PC-9 (cell line): ENCODE data around the gene SALL3. TPM values are rescaled to one million over a fixed set of nuclear protein-coding genes. Genes with fewer than 3 reads are reported as not detected.

ENCODE experiments used
- BruUV-seq: library from RNA; stranded (reverse); fragments of 400-500 nt; replicated peaks from 2 replicates; lab custom pipeline; 2021; lab: Mats Ljungman, UMichigan
- CTCF ChIA-PET: fragments of 300-600 bp; sonication (Branson Sonifier 250); formaldehyde crosslinking; loops from one replicate; lab custom pipeline; 2022; ENCODE audit warnings: antibody characterized with exemption; lab: Charles Lee
- POLR2A ChIA-PET: fragments of 300-600 bp; sonication (Branson Sonifier 250); formaldehyde crosslinking; loops from one replicate; lab custom pipeline; 2022; ENCODE audit warnings: antibody characterized with exemption; ENCODE audit not compliant: unreplicated experiment; lab: Charles Lee
- DNase-seq, 2 experiments: peaks; one replicate each; pipeline versions ENCODE4 v3.0.0 to v3.0.0-alpha.2; 2015 to 2022; ENCODE audit warnings: mixed read lengths in 1 of 2
- H2AFZ ChIP-seq: fragments of 200-600 bp; sonication (generic); 2 replicates; pipeline ENCODE4 v1.8.1; 2017; ENCODE audit warnings: antibody characterized with exemption
- H3F3A ChIP-seq: fragments of 200-600 bp; sonication (generic); 2 replicates; pipeline ENCODE4 v1.8.1; 2017; ENCODE audit warnings: antibody characterized with exemption, mild to moderate bottlenecking, low read depth; ENCODE audit not compliant: insufficient read depth
- H3K27ac ChIP-seq: fragments of 200-600 bp; sonication (generic); 2 replicates; pipeline ENCODE4 v1.6.1; 2016; ENCODE audit warnings: mixed run types
- H3K27me3 ChIP-seq: fragments of 200-600 bp; sonication (generic); 2 replicates; pipeline ENCODE4 v1.6.1; 2016; ENCODE audit warnings: low read depth, mixed run types; ENCODE audit not compliant: insufficient read depth
- H3K36me3 ChIP-seq: fragments of 200-600 bp; sonication (generic); 2 replicates; pipeline ENCODE4 v1.6.1; 2016; ENCODE audit warnings: low read depth, mixed run types
- H3K4me1 ChIP-seq: fragments of 200-600 bp; sonication (generic); replicated peaks from 2 replicates; pipeline ENCODE4 v1.6.1; 2016; ENCODE audit warnings: mixed run types; ENCODE audit not compliant: insufficient read depth
- H3K4me2 ChIP-seq: fragments of 200-600 bp; sonication (generic); 2 replicates; pipeline ENCODE4 v1.6.1; 2017; ENCODE audit warnings: mixed run types
- H3K4me3 ChIP-seq: fragments of 200-600 bp; sonication (generic); 2 replicates; pipeline ENCODE4 v1.6.1; 2016; ENCODE audit warnings: mixed run types
- H3K79me2 ChIP-seq: fragments of 200-600 bp; sonication (generic); 2 replicates; pipeline ENCODE4 v1.6.1; 2017; ENCODE audit warnings: low read depth, mixed run types
- H3K9me2 ChIP-seq: fragments of 200-600 bp; sonication (generic); 2 replicates; pipeline ENCODE4 v1.8.1; 2017; ENCODE audit warnings: mild to moderate bottlenecking; ENCODE audit not compliant: insufficient read depth
- H3K9me3 ChIP-seq: fragments of 200-600 bp; sonication (generic); 2 replicates; pipeline ENCODE4 v1.8.1; 2016; ENCODE audit warnings: low read depth; ENCODE audit not compliant: insufficient read depth
- H4K20me1 ChIP-seq: fragments of 200-600 bp; sonication (generic); 2 replicates; pipeline ENCODE4 v1.8.1; 2017; ENCODE audit not compliant: insufficient read depth
- EZH2 ChIP-seq: fragments of 200-600 bp; sonication (generic); IDR thresholded peaks from 2 replicates; pipeline ENCODE4 v1.8.0; 2017; ENCODE audit warnings: antibody characterized with exemption, low read depth
- intact Hi-C: fragments of 100-400 bp; cut with micrococcal nuclease; formaldehyde crosslinking; loops from one replicate; pipeline ENCODE4 v1.10.0; 2022; ENCODE audit not compliant: unreplicated experiment
- total RNA-seq: library from RNA; stranded (reverse); gene quantifications from 2 replicates; pipeline ENCODE4 v1.2.3, GENCODE V29; 2021
- TF ChIP-seq, protein P1 (sequence below): fragments of 200-600 bp; sonication (generic); conservative IDR thresholded peaks from 2 replicates; pipeline ENCODE4 v1.6.1; 2017; ENCODE audit warnings: mixed run types, antibody characterized with exemption, mild to moderate bottlenecking, moderate library complexity

The SALL3 gene
- total RNA-seq, 1 experiment from 2014 or later, result not detected

GRCh38 chr18:79030680-79031079, 51.1 kb downstream of the SALL3 start:
- Histone ChIP-seq H3K79me2 (no peaks in the 10 kb centered on the region), H3K27me3 (peaks cover 42% of the 10 kb centered on the region), H3K36me3 (no peaks in the 10 kb centered on the region), H3K4me2 (no peak overlapping the region), H3F3A (no peaks in the 10 kb centered on the region), H3K9me2 (no peaks in the 10 kb centered on the region), H3K9me3 (no peaks in the 10 kb centered on the region), H4K20me1 (no peaks in the 10 kb centered on the region), H3K27ac (no peak overlapping the region), H3K4me3 (no peak overlapping the region), H3K4me1 (no peaks in the 10 kb centered on the region), H2AFZ (no peak overlapping the region)
- intact Hi-C loops, result no loop called here
- BruUV-seq, result no TSS peak
- POLR2A ChIA-PET, result no interaction called here
- no peak for DNase-seq
- CTCF ChIA-PET, result no interaction called here
- TF ChIP-seq EZH2, result no peak

GRCh38 chr18:79042276-79042675, 62.7 kb downstream of the SALL3 start:
- DNase-seq, result no peak
- no peaks in the 10 kb centered on the region for H3K9me3 ChIP-seq
- no TSS peak for BruUV-seq
- no peaks in the 10 kb centered on the region for H3F3A ChIP-seq
- no peaks in the 10 kb centered on the region for H3K9me2 ChIP-seq
- CTCF ChIA-PET, result no interaction called here
- H2AFZ ChIP-seq, result no peak overlapping the region
- H3K4me1 ChIP-seq, result no peaks in the 10 kb centered on the region
- intact Hi-C loops, result no loop called here
- no peaks in the 10 kb centered on the region; the same call in 1 of the 2 replicates for H4K20me1 ChIP-seq
- peaks cover 34% of the 10 kb centered on the region for H3K27me3 ChIP-seq
- no peaks in the 10 kb centered on the region for H3K36me3 ChIP-seq
- no peak overlapping the region for H3K4me2 ChIP-seq
- no peak overlapping the region for H3K4me3 ChIP-seq
- H3K79me2 ChIP-seq, result no peaks in the 10 kb centered on the region
- TF ChIP-seq, protein P1, sequence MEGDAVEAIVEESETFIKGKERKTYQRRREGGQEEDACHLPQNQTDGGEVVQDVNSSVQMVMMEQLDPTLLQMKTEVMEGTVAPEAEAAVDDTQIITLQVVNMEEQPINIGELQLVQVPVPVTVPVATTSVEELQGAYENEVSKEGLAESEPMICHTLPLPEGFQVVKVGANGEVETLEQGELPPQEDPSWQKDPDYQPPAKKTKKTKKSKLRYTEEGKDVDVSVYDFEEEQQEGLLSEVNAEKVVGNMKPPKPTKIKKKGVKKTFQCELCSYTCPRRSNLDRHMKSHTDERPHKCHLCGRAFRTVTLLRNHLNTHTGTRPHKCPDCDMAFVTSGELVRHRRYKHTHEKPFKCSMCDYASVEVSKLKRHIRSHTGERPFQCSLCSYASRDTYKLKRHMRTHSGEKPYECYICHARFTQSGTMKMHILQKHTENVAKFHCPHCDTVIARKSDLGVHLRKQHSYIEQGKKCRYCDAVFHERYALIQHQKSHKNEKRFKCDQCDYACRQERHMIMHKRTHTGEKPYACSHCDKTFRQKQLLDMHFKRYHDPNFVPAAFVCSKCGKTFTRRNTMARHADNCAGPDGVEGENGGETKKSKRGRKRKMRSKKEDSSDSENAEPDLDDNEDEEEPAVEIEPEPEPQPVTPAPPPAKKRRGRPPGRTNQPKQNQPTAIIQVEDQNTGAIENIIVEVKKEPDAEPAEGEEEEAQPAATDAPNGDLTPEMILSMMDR, result no peak
- TF ChIP-seq EZH2, result no peak
- POLR2A ChIA-PET, result no interaction called here
- H3K27ac ChIP-seq, result no peak overlapping the region

- H3K4me2 ChIP-seq, result no peak overlapping the region
- DNase-seq, result no peak
- TF ChIP-seq EZH2, result no peak
- TF ChIP-seq, protein P1, result no peak
- no peaks in the 10 kb centered on the region for H3K9me3 ChIP-seq
- ChIA-PET POLR2A (no interaction called here), CTCF (no interaction called here)
- peaks cover 36% of the 10 kb centered on the region for H3K27me3 ChIP-seq
- no peaks in the 10 kb centered on the region for H3K79me2 ChIP-seq
- no peaks in the 10 kb centered on the region for H3K4me1 ChIP-seq
- H3F3A ChIP-seq, result no peaks in the 10 kb centered on the region
- no peak overlapping the region for H3K4me3 ChIP-seq
- H3K9me2 ChIP-seq, result no peaks in the 10 kb centered on the region
- no peaks in the 10 kb centered on the region; the same call in 1 of the 2 replicates for H4K20me1 ChIP-seq
- no peaks in the 10 kb centered on the region for H3K36me3 ChIP-seq
- BruUV-seq, result no TSS peak
- intact Hi-C loops, result no loop called here
- no peak overlapping the region for H3K27ac ChIP-seq
- H2AFZ ChIP-seq, result no peak overlapping the region
Measured at GRCh38 chr18:79043288-79043687, 63.7 kb downstream of the SALL3 start.

- H3F3A ChIP-seq, result no peaks in the 10 kb centered on the region
- H3K27me3 ChIP-seq, result peaks cover 45% of the 10 kb centered on the region
- no peaks in the 10 kb centered on the region for H3K4me1 ChIP-seq
- no peaks in the 10 kb centered on the region for H3K36me3 ChIP-seq
- BruUV-seq, result no TSS peak
- H3K79me2 ChIP-seq, result no peaks in the 10 kb centered on the region
- H3K4me3 ChIP-seq, result no peak overlapping the region
- POLR2A ChIA-PET, result no interaction called here
- no peak for TF ChIP-seq EZH2
- TF ChIP-seq, protein P1, result no peak
- no peak for DNase-seq
- H3K9me3 ChIP-seq, result no peaks in the 10 kb centered on the region
- intact Hi-C loops, result no loop called here
- H3K9me2 ChIP-seq, result no peaks in the 10 kb centered on the region
- no peak overlapping the region for H3K4me2 ChIP-seq
- no peak overlapping the region for H2AFZ ChIP-seq
- no peaks in the 10 kb centered on the region; the same call in 1 of the 2 replicates for H4K20me1 ChIP-seq
- no peak overlapping the region for H3K27ac ChIP-seq
- CTCF ChIA-PET, result no interaction called here
Measured at GRCh38 chr18:79046522-79046921, 66.9 kb downstream of the SALL3 start.
